Measurements from ENCODE around the gene SLC27A5. TPM values are rescaled to one million over a fixed set of nuclear protein-coding genes. Genes with fewer than 3 reads are reported as not detected.
A peak's percentile ranks its signal among the peaks of the same experiment; 100 is the strongest.

The SLC27A5 gene
- total and polyA plus RNA-seq, 9 of the 15 experiments (the other 6 are each of a cell fraction or from before 2014, with no cell fraction given), result 42.2 to 318 (median 64.7) TPM

- peak in 1 of 2 experiments; percentile 82; a peak in 2 of 4 replicates for TF ChIP-seq MLLT1 (IDR thresholded peaks at IDR 0.05)
- no peak for TF ChIP-seq ZFP30 (CRISPR knock-in tag; IDR thresholded peaks at IDR 0.05; ENCODE audit: borderline replicate concordance)
- TF ChIP-seq NUFIP1 (IDR thresholded peaks at IDR 0.05; ENCODE audit: partially characterized antibody), result peak; percentile 49
- TF ChIP-seq NCOA2 (IDR thresholded peaks at IDR 0.05; ENCODE audit: partially characterized antibody in 2 of 2), result no peak
- peak; percentile 84 for TF ChIP-seq NFYB (IDR thresholded peaks at IDR 0.05; ENCODE audit: extremely low read depth, insufficient read length)
- TF ChIP-seq GTF2F1 (IDR thresholded peaks at IDR 0.05; ENCODE audit: low read depth, low read length), result peak; percentile 89
- peak; percentile 94 for TF ChIP-seq HNRNPLL (IDR thresholded peaks at IDR 0.05; ENCODE audit: low read depth, low read length, poor library complexity, severe bottlenecking)
- peak; percentile 58; the same call in 1 of the 2 replicates for TF ChIP-seq ZNF644 (tag; IDR thresholded peaks at IDR 0.05; ENCODE audit: low read depth)
- peak; percentile 86 for TF ChIP-seq FOXP1 (CRISPR knock-in tag; IDR thresholded peaks at IDR 0.05)
- peak; percentile 82; the same call in 1 of the 2 replicates for TF ChIP-seq FOXP4 (CRISPR knock-in tag; IDR thresholded peaks at IDR 0.05; ENCODE audit: borderline replicate concordance)
- no peak; a peak in 2 of 4 replicates for TF ChIP-seq KDM1A (IDR thresholded peaks at IDR 0.05)
- TF ChIP-seq TOE1 (IDR thresholded peaks at IDR 0.05; ENCODE audit: borderline replicate concordance), result peak; percentile 75; the same call in 1 of the 2 replicates
- no peak for TF ChIP-seq TOE1 (CRISPR knock-in tag; IDR thresholded peaks at IDR 0.05; ENCODE audit: borderline replicate concordance, low read depth)
- no peak for TF ChIP-seq SRSF3 (IDR thresholded peaks at IDR 0.05; ENCODE audit: insufficient read depth, low read length)
- TF ChIP-seq ARID3A (IDR thresholded peaks at IDR 0.05; ENCODE audit: borderline replicate concordance, low read depth, low read length), result no peak
- no peak for TF ChIP-seq XRCC5 (IDR thresholded peaks at IDR 0.05; ENCODE audit: low read depth, low read length)
- no peak for TF ChIP-seq ZNF124 (CRISPR knock-in tag; IDR thresholded peaks at IDR 0.05)
- TF ChIP-seq ZFP1 (CRISPR knock-in tag; IDR thresholded peaks at IDR 0.05), result no peak
- 0 out of 2 replicates have a peak, but pooled peaks have one; percentile 6 for TF ChIP-seq MIER1 (IDR thresholded peaks at IDR 0.05; ENCODE audit: low read depth)
- TF ChIP-seq ZKSCAN1 (IDR thresholded peaks at IDR 0.05; ENCODE audit: low read depth, low read length), result no peak
- TF ChIP-seq PML (IDR thresholded peaks at IDR 0.05; ENCODE audit: low read length), result peak; percentile 79
- TF ChIP-seq BRCA1 (IDR thresholded peaks at IDR 0.05), result no peak
- no peak for TF ChIP-seq BRCA1 (CRISPR knock-in tag; IDR thresholded peaks at IDR 0.05)
- TF ChIP-seq TSC22D4 (tag; IDR thresholded peaks at IDR 0.05), result no peak
These were observed 47.6 kb upstream of the SLC27A5 start (continued) for GRCh38 chr19:58559275-58560006.

Data from K562 (cell line).